ENCODE results near the gene FOSL2.

FOSL2 gene

DNA sequence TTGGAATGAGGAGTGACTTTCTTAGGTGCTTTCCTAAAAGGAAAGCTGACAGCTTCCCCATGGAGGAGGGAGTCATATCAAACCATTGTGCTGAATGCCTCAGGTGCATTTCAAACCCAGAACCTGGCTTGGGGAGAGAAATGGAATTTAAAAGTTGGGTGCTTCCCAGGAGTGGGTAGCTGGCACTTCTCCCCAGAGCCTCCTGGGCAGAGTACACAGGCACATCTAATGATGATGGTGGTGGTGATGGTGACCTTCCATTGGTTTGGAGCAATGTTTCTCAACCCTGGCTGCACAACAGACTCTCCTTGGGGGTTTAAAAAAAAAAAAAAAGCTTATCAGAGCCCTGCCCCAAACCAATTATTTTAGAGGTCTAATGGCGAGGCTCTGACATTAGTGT lies 8.3 kb downstream of the FOSL2 start:
- Histone ChIP-seq H3K27me3 (ENCODE audit: insufficient read depth, low read length, poor library complexity, severe bottlenecking) (no peaks in the 10 kb centered on the region), H3K9ac (ENCODE audit: low read depth, low read length, poor library complexity, severe bottlenecking) (peak overlapping the region; percentile 87), H3K79me2 (ENCODE audit: insufficient read depth, low read length) (peaks cover 100% of the 10 kb centered on the region), H4K20me1 (ENCODE audit: insufficient read depth, low read length, poor library complexity, severe bottlenecking) (peaks cover 100% of the 10 kb centered on the region), H3K4me2 (ENCODE audit: low read depth, low read length, poor library complexity, severe bottlenecking) (peak overlapping the region; percentile 95), H3K4me1 (ENCODE audit: insufficient read depth, low read length, poor library complexity, severe bottlenecking) (peaks cover 62% of the 10 kb centered on the region), H3F3A (ENCODE audit: low read depth) (no peaks in the 10 kb centered on the region), H3K9me3 (ENCODE audit: insufficient read depth, low read depth, low read length) (no peaks in the 10 kb centered on the region), H3K4me3 (ENCODE audit: low read length, poor library complexity, severe bottlenecking) (peak overlapping the region; percentile 83), H3K9me2 (replicated peaks; ENCODE audit: low read depth, low read length) (no peaks in the 10 kb centered on the region), H3K36me3 (ENCODE audit: insufficient read depth, low read length) (peaks cover 68% of the 10 kb centered on the region), H2AFZ (ENCODE audit: low read length) (no peak overlapping the region)
- no peak for TF ChIP-seq CTCF (conservative IDR thresholded peaks at IDR 0.05; ENCODE audit: low read length)
- TF ChIP-seq EZH2phosphoT487 (IDR thresholded peaks at IDR 0.05; ENCODE audit: borderline replicate concordance) = no peak

- H3K27me3 ChIP-seq (ENCODE audit: insufficient read depth, low read length, poor library complexity, severe bottlenecking) = no peaks in the 10 kb centered on the region
- peak overlapping the region; percentile 87 for H3K9ac ChIP-seq (ENCODE audit: low read depth, low read length, poor library complexity, severe bottlenecking)
- peaks cover 99% of the 10 kb centered on the region for H4K20me1 ChIP-seq (ENCODE audit: insufficient read depth, low read length, poor library complexity, severe bottlenecking)
- peak overlapping the region; percentile 95 for H3K4me2 ChIP-seq (ENCODE audit: low read depth, low read length, poor library complexity, severe bottlenecking)
- H3K4me1 ChIP-seq (ENCODE audit: insufficient read depth, low read length, poor library complexity, severe bottlenecking) = peaks cover 61% of the 10 kb centered on the region
- H3K36me3 ChIP-seq (ENCODE audit: insufficient read depth, low read length) = peaks cover 73% of the 10 kb centered on the region
- no peak overlapping the region for H2AFZ ChIP-seq (ENCODE audit: low read length)
- TF ChIP-seq EZH2phosphoT487 (IDR thresholded peaks at IDR 0.05; ENCODE audit: borderline replicate concordance) = no peak
- TF ChIP-seq CTCF (conservative IDR thresholded peaks at IDR 0.05; ENCODE audit: low read length) = no peak
- no peaks in the 10 kb centered on the region for H3K9me3 ChIP-seq (ENCODE audit: insufficient read depth, low read depth, low read length)
- H3K79me2 ChIP-seq (ENCODE audit: insufficient read depth, low read length) = peaks cover 100% of the 10 kb centered on the region
- peak overlapping the region; percentile 83 for H3K4me3 ChIP-seq (ENCODE audit: low read length, poor library complexity, severe bottlenecking)
- H3F3A ChIP-seq (ENCODE audit: low read depth) = no peaks in the 10 kb centered on the region
- no peaks in the 10 kb centered on the region for H3K9me2 ChIP-seq (replicated peaks; ENCODE audit: low read depth, low read length)
Measured at GRCh38 chr2:28401411-28401810, 8.8 kb downstream of the FOSL2 start.

- TF ChIP-seq CTCF (conservative IDR thresholded peaks at IDR 0.05; ENCODE audit: low read length) = no peak
- no peak for TF ChIP-seq EZH2phosphoT487 (IDR thresholded peaks at IDR 0.05; ENCODE audit: borderline replicate concordance)
Measured at GRCh38 chr2:28401948-28402550, 9.4 kb downstream of the FOSL2 start.

More at GRCh38 chr2:28401948-28402550, 9.4 kb downstream of the FOSL2 start:
- Histone ChIP-seq H3K9me2 (replicated peaks; ENCODE audit: low read depth, low read length) (no peaks in the 10 kb centered on the region), H3K4me3 (ENCODE audit: low read length, poor library complexity, severe bottlenecking) (peak overlapping the region; percentile 83), H3K4me1 (ENCODE audit: insufficient read depth, low read length, poor library complexity, severe bottlenecking) (peaks cover 56% of the 10 kb centered on the region), H3K36me3 (ENCODE audit: insufficient read depth, low read length) (peaks cover 79% of the 10 kb centered on the region), H3K4me2 (ENCODE audit: low read depth, low read length, poor library complexity, severe bottlenecking) (peak overlapping the region; percentile 95), H3K9ac (ENCODE audit: low read depth, low read length, poor library complexity, severe bottlenecking) (peak overlapping the region; percentile 87), H3K27me3 (ENCODE audit: insufficient read depth, low read length, poor library complexity, severe bottlenecking) (no peaks in the 10 kb centered on the region), H4K20me1 (ENCODE audit: insufficient read depth, low read length, poor library complexity, severe bottlenecking) (peaks cover 99% of the 10 kb centered on the region), H3F3A (ENCODE audit: low read depth) (no peaks in the 10 kb centered on the region), H3K9me3 (ENCODE audit: insufficient read depth, low read depth, low read length) (no peaks in the 10 kb centered on the region), H2AFZ (ENCODE audit: low read length) (no peak overlapping the region), H3K79me2 (ENCODE audit: insufficient read depth, low read length) (peaks cover 100% of the 10 kb centered on the region)

All from Loucy (cell line).